Spleen (tissue), 11 donors: ENCODE results near the gene CDK5RAP3. TPM values are rescaled to one million over a fixed set of nuclear protein-coding genes. Genes with fewer than 3 reads are reported as not detected.

Experiments used
- DNase-seq: peaks from one replicate; pipeline ENCODE4 v3.0.0-alpha.2; 2020
- H3K27ac ChIP-seq, 8 donors: fragments of 200-600 bp; sonication (generic) in 7 of 8; 1 replicate in 4 of 8; 2 replicates in 4 of 8; pipeline versions ENCODE4 v1.5.0 to v1.8.0; 2016 to 2021; ENCODE audit warnings: inconsistent platforms in 4 of 8, mild to moderate bottlenecking in 4 of 8, moderate library complexity in 1 of 8
- H3K27me3 ChIP-seq, 7 donors: fragments of 200-600 bp; sonication (generic) in 6 of 7; replicated peaks in 1 of 7; 1 replicate in 4 of 7; 2 replicates in 3 of 7; pipeline versions ENCODE4 v1.5.0 to v1.8.0; 2016 to 2021; ENCODE audit warnings: inconsistent platforms in 3 of 7, mild to moderate bottlenecking in 1 of 7
- H3K36me3 ChIP-seq, 6 donors: fragments of 200-600 bp; sonication (generic) in 5 of 6; 1 replicate in 4 of 6; 2 replicates in 2 of 6; pipeline versions ENCODE4 v1.5.0 to v1.8.0; 2016 to 2021; ENCODE audit warnings: inconsistent platforms in 2 of 6
- H3K4me1 ChIP-seq, 6 donors: fragments of 200-600 bp; sonication (generic) in 5 of 6; 1 replicate in 3 of 6; 2 replicates in 3 of 6; pipeline versions ENCODE4 v1.5.0 to v1.8.0; 2016 to 2021; ENCODE audit warnings: inconsistent platforms in 3 of 6
- H3K4me3 ChIP-seq, 8 donors: fragments of 200-600 bp; sonication (generic) in 7 of 8; 1 replicate in 4 of 8; 2 replicates in 4 of 8; pipeline versions ENCODE4 v1.5.0 to v1.8.0; 2016 to 2021; ENCODE audit warnings: inconsistent platforms in 4 of 8, mild to moderate bottlenecking in 4 of 8, moderate library complexity in 2 of 8
- H3K9me3 ChIP-seq, 8 donors: fragments of 200-600 bp; sonication (generic) in 7 of 8; 1 replicate in 4 of 8; 2 replicates in 4 of 8; pipeline versions ENCODE4 v1.5.0 to v1.8.0; 2016 to 2021; ENCODE audit warnings: inconsistent platforms in 4 of 8
- CTCF ChIP-seq, 11 experiments: fragments of 200-600 bp in 7 of 11; fragments of 450-650 bp in 4 of 11; sonication (generic) in 4 of 11; IDR thresholded peaks in 8 of 11; conservative IDR thresholded peaks in 3 of 11; 1 replicate in 7 of 11; 2 replicates in 4 of 11; pipeline versions ENCODE4 v1.4.0 to v1.8.0; 2016 to 2021; ENCODE audit warnings: antibody characterized with exemption in 11 of 11, inconsistent platforms in 4 of 11, mild to moderate bottlenecking in 1 of 11
- POLR2A ChIP-seq, 3 donors: fragments of 450-650 bp; IDR thresholded peaks; one replicate each; pipeline ENCODE4 v1.5.1; 2017; ENCODE audit warnings: antibody characterized with exemption in 3 of 3, mild to moderate bottlenecking in 1 of 3
- POLR2AphosphoS5 ChIP-seq, 3 donors: sonication (generic); formaldehyde crosslinking; IDR thresholded peaks; one replicate each; pipeline ENCODE4 v1.5.1; 2017; ENCODE audit warnings: antibody characterized with exemption in 3 of 3
- WGBS, 5 donors: extraction: QIAGEN DNeasy Blood & Tissue Kit in 3 of 5; methylation state at CpG; one replicate each; pipeline versions ENCODE4 v1.1.5 to v1.1.7; 2013 to 2018; 5-methylcytosine and 5-hydroxymethylcytosine counted together
- intact Hi-C: fragments of 100-400 bp; cut with DNase I; formaldehyde crosslinking; loops from one replicate; pipeline ENCODE4 v1.15.0; 2023; ENCODE audit warnings: low total_unique reads
- polyA plus RNA-seq, 3 donors: library from polyadenylated mRNA; stranded (reverse); fragments of 200-250 nt; gene quantifications; one replicate each; pipeline ENCODE4 v1.2.1, GENCODE V29; 2013
- total RNA-seq, 7 donors: library from RNA; depleted of rRNA in 3 of 7; stranded (reverse); fragments of >200 nt in 3 of 7; fragmentation: NEBNext Ultra II Directional in 4 of 7; extraction: Animal tissue kit (Norgen Biotek cat#: 25700) in 4 of 7; gene quantifications; one replicate each; pipeline versions ENCODE4 v1.1.0 to v1.2.1, GENCODE V29; 2016 to 2021
- donor health status: healthy with polysubstance abuse.
- donor health status: DM: no; HTN: no; CAD: no; lungs with moderate emphysema.
- donor health status: DM: no; HTN: no; CAD: no.
- donor health status: Bipolar disorder and iron deficiency.
- donor health status: healthy.
- donor health status: DM: no; HTN: no; CAD: no.
- donor health status: DM: yes; HTN: yes; CAD: no.

The CDK5RAP3 gene
- total and polyA plus RNA-seq, 10 donors: 216 to 1,020 (median 261) TPM

- Histone ChIP-seq H3K4me1 (no peaks in the 10 kb centered on the region), H3K27me3 (no peaks in the 10 kb centered on the region), H3K4me3 (no peak overlapping the region), H3K9me3 (no peaks in the 10 kb centered on the region), H3K27ac (no peak overlapping the region), H3K36me3 (no peaks in the 10 kb centered on the region)
- DNase-seq: no peak
- 78 to 98% (median 91%) methylated on average over 3 of the region's 3 CpGs for WGBS, 5 donors
- intact Hi-C loops: no loop called here
- no peak for TF ChIP-seq POLR2AphosphoS5 (IDR thresholded peaks at IDR 0.05)
- no peak for TF ChIP-seq CTCF (IDR thresholded peaks at IDR 0.05 in 8 of 11, conservative IDR thresholded peaks at IDR 0.05 in 3 of 11)
- TF ChIP-seq POLR2A (IDR thresholded peaks at IDR 0.05): no peak
These were observed 8.0 kb upstream of the CDK5RAP3 start for GRCh38 chr17:47962901-47963300.

GRCh38 chr17:47964856-47965255, 6.1 kb upstream of the CDK5RAP3 start:
- H3K4me1 ChIP-seq: peaks cover 0 to 2% (median under 1%) of the 10 kb centered on the region in 6 donors
- TF ChIP-seq POLR2A (IDR thresholded peaks at IDR 0.05) (no peak), POLR2AphosphoS5 (IDR thresholded peaks at IDR 0.05) (no peak), CTCF (IDR thresholded peaks at IDR 0.05 in 8 of 11, conservative IDR thresholded peaks at IDR 0.05 in 3 of 11) (no peak)
- no peaks in the 10 kb centered on the region for H3K27me3 ChIP-seq
- no peak for DNase-seq
- no peak overlapping the region for H3K4me3 ChIP-seq
- H3K36me3 ChIP-seq: no peaks in the 10 kb centered on the region
- 81 to 97% (median 91%) methylated on average over 5 of the region's 5 CpGs for WGBS, 5 donors
- no peaks in the 10 kb centered on the region for H3K9me3 ChIP-seq
- intact Hi-C loops: no loop called here
- H3K27ac ChIP-seq: no peak overlapping the region

- DNase-seq: no peak
- Histone ChIP-seq H3K9me3 (no peaks in the 10 kb centered on the region), H3K4me1 (peaks cover 0 to 12% (median 7%) of the 10 kb centered on the region in 6 donors), H3K4me3 (no peak overlapping the region), H3K36me3 (no peaks in the 10 kb centered on the region), H3K27ac (no peak overlapping the region), H3K27me3 (no peaks in the 10 kb centered on the region)
- WGBS, 5 donors: 67 to 77% (median 69%) methylated on average over 1 of the region's 1 CpG
- intact Hi-C loops: no loop called here
- TF ChIP-seq CTCF (IDR thresholded peaks at IDR 0.05 in 8 of 11, conservative IDR thresholded peaks at IDR 0.05 in 3 of 11): no peak
- no peak for TF ChIP-seq POLR2AphosphoS5 (IDR thresholded peaks at IDR 0.05)
- no peak for TF ChIP-seq POLR2A (IDR thresholded peaks at IDR 0.05)
These were observed 4.8 kb upstream of the CDK5RAP3 start for GRCh38 chr17:47966079-47966519.

- Histone ChIP-seq H3K36me3 (no peaks in the 10 kb centered on the region), H3K27ac (no peak overlapping the region), H3K4me3 (no peak overlapping the region), H3K4me1 (peaks cover 8 to 29% (median 23%) of the 10 kb centered on the region in 6 donors), H3K27me3 (no peaks in the 10 kb centered on the region), H3K9me3 (no peaks in the 10 kb centered on the region)
- intact Hi-C loops: no loop called here
- WGBS, 5 donors: 52 to 69% (median 54%) methylated on average over 5 of the region's 5 CpGs
- no peak for DNase-seq
- TF ChIP-seq POLR2AphosphoS5 (IDR thresholded peaks at IDR 0.05) (no peak), POLR2A (IDR thresholded peaks at IDR 0.05) (no peak), CTCF (IDR thresholded peaks at IDR 0.05 in 8 of 11, conservative IDR thresholded peaks at IDR 0.05 in 3 of 11) (no peak)
These were observed 3.2 kb upstream of the CDK5RAP3 start for GRCh38 chr17:47967607-47968252.
